Measurements from ENCODE around the gene LRMDA. TPM values are rescaled to one million over a fixed set of nuclear protein-coding genes. Genes with fewer than 3 reads are reported as not detected.

The LRMDA gene
- total and polyA plus RNA-seq, 10 of the 15 experiments (the other 5 are each of a cell fraction or from before 2014, with no cell fraction given), result 0.07 to 0.54 (median 0.29) TPM; not detected in 4

DNA sequence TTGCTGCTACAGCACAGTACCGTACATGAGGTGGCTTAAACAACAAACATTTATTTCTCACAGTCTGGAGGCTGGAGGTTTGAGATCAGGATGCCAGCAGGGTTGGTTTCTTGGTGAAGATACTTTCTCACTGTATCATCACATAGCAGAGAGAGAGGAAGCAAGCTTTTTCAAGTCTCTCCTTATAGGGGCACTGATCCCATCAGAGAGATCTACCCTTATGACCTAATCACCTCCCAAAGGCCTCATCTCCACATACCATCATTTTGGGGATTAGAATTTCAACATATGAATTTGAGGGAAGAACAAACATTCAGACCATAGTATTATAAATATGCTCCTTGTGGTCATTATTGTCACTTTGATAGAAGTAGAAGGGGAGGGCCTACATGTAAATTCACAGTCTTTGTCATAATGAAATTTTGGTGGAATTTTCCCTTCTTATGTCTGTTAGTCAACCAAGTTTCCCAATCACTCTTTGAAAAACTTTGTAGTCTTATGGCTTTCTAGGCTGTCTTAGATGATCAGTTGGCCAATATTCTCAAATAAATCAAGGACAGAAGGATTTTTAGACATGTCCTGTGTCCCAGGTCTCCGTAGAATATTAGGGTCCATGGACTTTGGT is 606.2 kb downstream of the LRMDA start (continued):
- TF ChIP-seq ZNF274 (IDR thresholded peaks at IDR 0.05; ENCODE audit: insufficient read depth, insufficient read length), result no peak
- no peak for TF ChIP-seq JUND (IDR thresholded peaks at IDR 0.05; ENCODE audit: low read depth, low read length)
- no peak for TF ChIP-seq CEBPB (IDR thresholded peaks at IDR 0.05; ENCODE audit: borderline replicate concordance in 1 of 2, low read depth in 2 of 2, low read length in 2 of 2)

DNA sequence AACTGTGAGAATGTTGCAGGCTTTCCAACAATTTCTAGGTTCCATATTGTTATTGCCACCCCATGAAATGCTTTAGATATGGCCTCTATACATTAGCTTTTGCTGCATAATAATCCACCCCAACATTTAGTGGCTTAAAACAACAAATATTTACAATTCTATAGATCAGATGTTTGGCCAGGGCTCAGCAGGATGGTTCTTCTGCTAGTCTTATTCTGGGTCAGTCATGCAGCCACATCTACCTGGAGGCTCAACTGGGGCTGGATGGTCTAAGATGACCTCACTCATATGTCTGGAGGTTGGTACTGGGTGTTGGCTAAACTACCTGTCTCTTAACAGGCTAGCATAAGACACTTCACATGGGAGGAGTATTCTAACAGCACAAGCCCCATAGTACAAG is 607.3 kb downstream of the LRMDA start:
- intact Hi-C loops (cut with micrococcal nuclease; ENCODE audit: unreplicated experiment), result loop anchor here (5.0 kb wide), 1 partner anchor 509 kb away; no protein-coding TSS in a partner anchor
- H3K9ac ChIP-seq (ENCODE audit: control insufficient read depth, insufficient read depth, low read length), result no peak overlapping the region

More for the DNA sequence above, 607.3 kb downstream of the LRMDA start:
- CTCF ChIA-PET, result interaction anchor here (1.2 to 1.3 kb wide), 2 partner anchors 49 to 265 kb away, joined by 4 to 5 read pairs; no protein-coding TSS in a partner anchor
- no peaks in the 10 kb centered on the region for H3K36me3 ChIP-seq (ENCODE audit: control insufficient read depth in 2 of 2, insufficient read depth in 2 of 2, low read length in 1 of 2)
- FAIRE-seq (no peak), ATAC-seq (no peak), DNase-seq (ENCODE audit: low read depth, low spot score) (no peak)
- SMC1A ChIA-PET (ENCODE audit: uncharacterized antibody, unreplicated experiment), result interaction anchor here (0.9 to 1.0 kb wide), 2 partner anchors 69 to 265 kb away, joined by 3 read pairs; no protein-coding TSS in a partner anchor
- TF ChIP-seq, protein P1, sequence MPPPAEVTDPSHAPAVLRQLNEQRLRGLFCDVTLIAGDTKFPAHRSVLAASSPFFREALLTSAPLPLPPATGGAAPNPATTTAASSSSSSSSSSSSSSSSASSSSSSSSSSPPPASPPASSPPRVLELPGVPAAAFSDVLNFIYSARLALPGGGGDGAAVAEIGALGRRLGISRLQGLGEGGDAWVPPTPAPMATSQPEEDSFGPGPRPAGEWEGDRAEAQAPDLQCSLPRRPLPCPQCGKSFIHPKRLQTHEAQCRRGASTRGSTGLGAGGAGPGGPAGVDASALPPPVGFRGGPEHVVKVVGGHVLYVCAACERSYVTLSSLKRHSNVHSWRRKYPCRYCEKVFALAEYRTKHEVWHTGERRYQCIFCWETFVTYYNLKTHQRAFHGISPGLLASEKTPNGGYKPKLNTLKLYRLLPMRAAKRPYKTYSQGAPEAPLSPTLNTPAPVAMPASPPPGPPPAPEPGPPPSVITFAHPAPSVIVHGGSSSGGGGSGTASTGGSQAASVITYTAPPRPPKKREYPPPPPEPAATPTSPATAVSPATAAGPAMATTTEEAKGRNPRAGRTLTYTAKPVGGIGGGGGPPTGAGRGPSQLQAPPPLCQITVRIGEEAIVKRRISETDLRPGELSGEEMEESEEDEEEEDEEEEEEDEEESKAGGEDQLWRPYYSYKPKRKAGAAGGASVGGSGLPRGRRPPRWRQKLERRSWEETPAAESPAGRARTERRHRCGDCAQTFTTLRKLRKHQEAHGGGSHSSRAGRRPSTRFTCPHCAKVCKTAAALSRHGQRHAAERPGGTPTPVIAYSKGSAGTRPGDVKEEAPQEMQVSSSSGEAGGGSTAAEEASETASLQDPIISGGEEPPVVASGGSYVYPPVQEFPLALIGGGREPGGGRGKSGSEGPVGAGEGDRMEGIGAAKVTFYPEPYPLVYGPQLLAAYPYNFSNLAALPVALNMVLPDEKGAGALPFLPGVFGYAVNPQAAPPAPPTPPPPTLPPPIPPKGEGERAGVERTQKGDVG (CRISPR knock-in tag; IDR thresholded peaks at IDR 0.05), result no peak
- TF ChIP-seq SUZ12 (IDR thresholded peaks at IDR 0.05; ENCODE audit: unreplicated experiment) (no peak), CHD4 (IDR thresholded peaks at IDR 0.05) (no peak), STAT1 (conservative IDR thresholded peaks at IDR 0.05) (no peak)
- no peak overlapping the region for H3K4me3 ChIP-seq
- no peaks in the 10 kb centered on the region for H3K27me3 ChIP-seq (replicated peaks in 1 of 2; ENCODE audit: control insufficient read depth in 2 of 2, insufficient read depth in 2 of 2, low read length in 1 of 2)
- no peaks in the 10 kb centered on the region; the same call in 2 of the 3 replicates for H3K9me3 ChIP-seq (replicated peaks; ENCODE audit: control insufficient read depth, insufficient read depth, low read length)
- no peaks in the 10 kb centered on the region for H3K4me1 ChIP-seq (ENCODE audit: control insufficient read depth, insufficient read depth, low read length)
- H2AFZ ChIP-seq (ENCODE audit: control insufficient read depth, low read depth, low read length), result no peak overlapping the region
- no peak overlapping the region for H3K27ac ChIP-seq (ENCODE audit: control insufficient read depth, insufficient read depth)
- no peaks in the 10 kb centered on the region for H3K79me2 ChIP-seq (ENCODE audit: control insufficient read depth, insufficient read depth, low read length)
- no peaks in the 10 kb centered on the region for H4K20me1 ChIP-seq (ENCODE audit: control insufficient read depth, insufficient read depth)
- RAD21 ChIA-PET (ENCODE audit: unreplicated experiment), result no interaction called here
- POLR2A ChIA-PET, result no interaction called here
- H3K4me2 ChIP-seq (ENCODE audit: control insufficient read depth, insufficient read depth), result no peak overlapping the region
- BruUV-seq (replicated peaks), result no TSS peak
- in situ Hi-C loops (cut with MboI), result loop anchor here (25.0 kb wide), 1 partner anchor 651 kb away; no protein-coding TSS in a partner anchor

Data from GM12878 (cell line).